GM12891 (cell line): ENCODE measurements around the gene DCLK1.

Source experiments
- POLR2A ChIP-seq: IDR thresholded peaks from 2 replicates; pipeline ENCODE4 v1.6.1; 2011; ENCODE audit warnings: low read depth, low read length, control low read depth
- TAF1 ChIP-seq: IDR thresholded peaks from 2 replicates; pipeline ENCODE4 v1.6.1; 2011; ENCODE audit warnings: low read depth, low read length, control low read depth

DNA sequence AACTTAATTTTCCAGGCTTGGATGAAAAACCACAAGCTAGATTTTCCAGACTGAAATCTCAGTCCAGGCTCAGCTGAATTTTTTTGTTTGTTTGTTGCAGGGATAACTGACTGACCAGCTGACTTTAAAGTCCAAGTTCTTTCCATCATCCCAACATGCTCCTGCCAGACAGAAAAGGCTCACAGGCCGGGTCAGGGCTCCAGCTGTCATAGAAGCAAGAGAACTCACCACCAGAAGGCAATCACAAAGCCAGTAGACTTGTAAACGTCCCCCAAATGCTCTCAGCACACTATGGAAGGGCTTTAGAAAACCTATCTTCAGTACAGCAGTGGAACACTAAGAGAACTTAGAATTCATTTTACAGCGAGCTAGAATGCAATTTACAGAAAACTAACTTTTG lies 25.5 kb downstream of the DCLK1 start:
- TF ChIP-seq POLR2A, result no peak
- TF ChIP-seq TAF1, result no peak
